SKM-1 treated with dmso at 0.1 percent for 144 hours (cell line): ENCODE results near the gene KRTAP19-3.
"Not testable (repeated sequence)": the region's sequence is repeated elsewhere in the genome, so short reads cannot be mapped to it uniquely, and the experiment has no call there.

Experiments used
- DNase-seq: peaks from one replicate; lab custom pipeline; 2025; ENCODE audit not compliant: unreplicated experiment; lab: John Stamatoyannopoulos, UW

KRTAP19-3 gene

GRCh38 chr21:30491963-30492428 is at the start of gene KRTAP19-3:
TSS of gene KRTAP19-3 (minus strand) at chr21:30492013. CDS start at chr21:30491957, 56 bp downstream.
- DNase-seq = no peak

DNA sequence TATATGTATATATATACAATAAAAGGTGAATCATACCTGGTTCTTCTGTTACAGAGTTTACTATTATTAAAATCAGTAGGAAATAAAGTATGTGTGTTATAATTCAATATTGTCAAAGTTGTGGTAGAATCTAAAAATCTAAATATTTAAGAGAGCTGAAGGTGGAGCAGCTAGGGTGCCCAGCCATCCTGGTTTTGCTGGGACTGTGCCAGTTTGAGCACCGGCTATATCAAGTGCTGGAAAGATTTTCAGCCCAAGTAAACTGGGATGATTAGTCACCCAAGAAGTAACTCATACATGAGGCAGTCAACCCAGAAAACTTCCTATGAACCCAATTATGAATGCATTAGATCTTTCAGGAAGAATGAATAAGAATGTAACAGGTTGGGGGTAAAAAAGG is 27.1 kb upstream of the KRTAP19-3 start:
- no peak for DNase-seq

DNA sequence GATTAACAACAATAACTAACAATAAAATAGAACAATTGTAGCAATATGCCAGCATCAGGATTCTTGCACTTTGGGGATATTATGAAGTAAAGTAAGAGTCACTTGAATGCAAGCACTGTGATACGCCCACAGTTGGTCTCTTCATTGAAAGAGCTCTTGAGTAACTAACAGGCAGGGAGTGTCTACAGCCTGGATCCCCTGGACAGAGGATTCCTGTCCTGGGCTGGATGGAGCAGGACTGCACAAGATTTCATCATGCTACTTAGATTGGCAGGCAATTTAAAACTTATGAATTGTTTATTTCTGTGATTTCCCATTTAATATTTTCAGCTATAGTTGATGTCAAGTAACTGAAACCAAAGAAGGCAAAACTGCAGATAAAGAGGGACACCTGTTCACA is 23.9 kb upstream of the KRTAP19-3 start:
- no peak for DNase-seq

GRCh38 chr21:30505621-30506205 is 13.9 kb upstream of the KRTAP19-3 start:
- DNase-seq = not testable (repeated sequence)

DNA sequence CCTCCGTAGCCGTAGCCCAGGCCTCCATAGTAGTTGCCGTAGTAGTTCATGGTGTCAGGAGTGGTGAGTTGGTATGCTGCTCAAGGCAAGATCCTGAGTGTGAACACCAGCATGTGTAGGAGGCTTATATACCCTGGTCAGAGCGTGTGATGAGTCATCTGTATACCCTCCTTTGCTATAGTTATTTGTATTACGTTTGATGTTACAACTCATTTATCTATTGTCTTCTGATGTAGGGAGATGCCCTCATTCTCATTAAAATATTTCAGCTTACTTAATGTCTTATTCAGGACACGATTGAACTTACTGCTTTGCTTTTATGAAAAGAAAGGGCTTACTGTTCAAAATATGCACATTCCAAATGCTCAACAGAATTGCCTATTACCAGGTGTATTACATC is 10.2 kb upstream of the KRTAP19-3 start, which contains the start of gene KRTAP19-5:
TSS of gene KRTAP19-5 (minus strand) at position 101 of the 400 bp plus-strand sequence. CDS start at position 50, 51 bp downstream.
- DNase-seq = no peak

- no peak for DNase-seq
Measured at GRCh38 chr21:30497065-30497464, 5.3 kb upstream of the KRTAP19-3 start, which contains the start of gene KRTAP19-4. TSS of gene KRTAP19-4 (minus strand) at chr21:30497165. CDS start at chr21:30497110, 55 bp downstream.

DNA sequence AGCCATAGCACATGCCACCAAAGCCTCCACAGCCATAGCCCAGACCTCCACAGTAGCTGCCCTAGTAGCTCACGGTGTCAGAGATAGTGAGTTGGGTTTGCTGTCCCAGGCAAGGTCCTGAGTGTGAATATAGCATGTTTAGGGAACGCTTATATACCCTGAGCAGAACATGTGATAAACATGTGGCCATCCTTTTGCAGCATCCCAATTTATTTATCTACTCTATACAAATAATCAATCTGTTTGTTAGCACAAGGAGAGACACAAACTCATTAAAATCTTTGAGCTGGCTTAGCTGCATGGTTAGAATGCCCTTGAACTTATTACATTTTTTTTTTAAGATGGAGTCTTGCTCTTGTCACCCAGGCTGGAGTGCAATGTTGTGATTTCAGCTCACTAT is 4.5 kb downstream of the KRTAP19-3 start, which contains the start of gene KRTAP19-2:
TSS of gene KRTAP19-2 (minus strand) at position 101 of the 400 bp plus-strand sequence. CDS start at position 13, 88 bp downstream.
- DNase-seq = no peak

- DNase-seq = no peak
Measured at GRCh38 chr21:30486180-30486579, 5.6 kb downstream of the KRTAP19-3 start.

DNA sequence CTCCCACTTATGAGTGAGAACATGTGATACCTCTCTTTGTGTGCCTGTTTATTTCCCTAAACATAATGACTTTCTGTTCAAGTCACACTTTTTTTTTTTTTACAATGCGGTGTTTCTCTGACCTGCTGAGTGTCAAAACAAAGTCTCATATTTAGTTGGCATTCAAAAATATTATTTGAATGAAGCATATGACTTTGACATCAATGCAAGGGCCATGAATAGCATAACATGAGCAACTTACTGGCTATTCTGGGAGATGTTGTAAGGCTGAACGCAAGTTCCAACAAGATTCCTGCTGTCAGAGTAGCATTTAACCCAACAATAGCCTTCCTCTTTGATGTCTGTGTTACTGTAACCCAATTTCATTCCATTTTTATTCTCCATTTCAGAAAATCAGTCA is 9.7 kb downstream of the KRTAP19-3 start:
- no peak for DNase-seq

- DNase-seq = no peak
Measured at GRCh38 chr21:30480145-30480544, 11.7 kb downstream of the KRTAP19-3 start, which contains the start of gene KRTAP19-1. TSS of gene KRTAP19-1 (minus strand) at chr21:30480367. CDS start at chr21:30480317, 50 bp downstream.

- no peak for DNase-seq
Measured at GRCh38 chr21:30479259-30479658, 12.6 kb downstream of the KRTAP19-3 start.

DNA sequence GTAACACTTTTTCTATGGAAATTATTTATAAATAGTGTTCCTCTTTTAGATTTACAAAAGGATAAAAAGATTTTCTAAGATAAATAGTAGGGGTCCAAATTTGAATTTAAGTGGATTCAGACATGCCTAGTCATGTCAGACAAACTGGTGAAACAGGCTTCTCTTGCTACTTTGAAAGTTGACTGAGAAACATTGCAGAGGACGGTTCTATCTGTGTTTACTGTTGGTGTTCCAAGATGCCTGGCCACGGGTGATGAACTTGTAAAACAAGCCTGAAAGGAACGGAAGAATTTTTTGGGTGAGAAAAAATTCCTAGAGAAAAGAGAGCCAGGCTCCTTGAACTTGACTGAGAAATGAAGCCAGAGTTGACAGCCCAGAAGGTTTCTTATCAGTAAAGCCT is 13.8 kb downstream of the KRTAP19-3 start:
- no peak for DNase-seq

DNA sequence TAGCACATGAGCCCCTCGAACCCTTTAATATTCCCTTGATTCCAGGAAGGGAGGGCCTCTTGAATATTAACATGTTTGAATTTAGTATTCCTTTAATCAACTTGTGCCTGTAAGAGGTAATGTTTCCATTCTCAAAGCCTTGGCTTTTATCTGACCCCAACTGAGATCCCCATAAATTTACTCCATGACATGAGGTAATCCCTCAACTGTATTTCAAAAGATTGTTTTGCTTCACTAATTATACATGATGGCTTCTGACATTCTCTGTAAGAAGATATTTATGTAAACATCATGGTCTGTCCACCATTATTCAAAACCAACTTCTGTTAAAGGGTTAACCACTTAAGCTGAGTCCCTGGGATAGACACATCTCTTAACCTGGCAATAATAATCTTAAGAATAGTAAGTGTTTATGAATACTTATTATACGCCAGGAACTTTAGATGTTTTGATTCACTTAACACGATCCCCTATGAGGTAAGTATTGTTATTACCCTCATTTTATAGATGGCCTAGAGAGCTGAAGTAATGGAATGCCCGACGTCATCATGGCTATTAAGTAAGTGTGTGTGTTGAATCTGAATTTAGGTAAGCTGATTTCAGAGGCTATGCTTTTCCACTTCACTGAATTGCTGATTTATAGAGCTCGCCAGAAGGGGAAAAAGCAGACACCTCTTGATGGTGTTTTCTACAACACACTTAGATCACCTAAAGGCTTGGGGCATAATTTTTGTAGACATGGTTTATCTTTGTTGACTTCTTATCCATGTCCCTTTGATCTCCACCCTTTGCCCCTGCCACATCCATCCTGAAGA is 22.7 kb downstream of the KRTAP19-3 start:
- no peak for DNase-seq

DNA sequence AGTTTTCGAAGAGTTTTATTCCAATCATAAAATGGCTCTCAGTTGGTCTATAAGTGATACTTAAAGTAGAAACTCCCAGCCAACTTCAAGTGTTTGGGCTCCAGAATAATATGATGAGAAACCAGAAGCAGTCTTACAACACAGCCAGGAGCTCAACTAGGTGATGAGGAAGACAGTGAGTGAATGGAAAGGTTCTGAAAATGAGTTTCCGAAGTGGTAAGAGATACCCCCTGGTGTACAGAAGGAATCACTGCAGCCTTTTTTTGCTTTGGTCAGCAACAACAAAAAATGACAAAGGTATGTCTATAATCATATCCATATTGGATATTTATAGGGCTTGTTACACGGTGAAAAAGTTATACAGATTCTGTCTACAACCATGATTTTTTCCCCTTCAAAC is 28.1 kb downstream of the KRTAP19-3 start:
- DNase-seq = peak; percentile 48

DNA sequence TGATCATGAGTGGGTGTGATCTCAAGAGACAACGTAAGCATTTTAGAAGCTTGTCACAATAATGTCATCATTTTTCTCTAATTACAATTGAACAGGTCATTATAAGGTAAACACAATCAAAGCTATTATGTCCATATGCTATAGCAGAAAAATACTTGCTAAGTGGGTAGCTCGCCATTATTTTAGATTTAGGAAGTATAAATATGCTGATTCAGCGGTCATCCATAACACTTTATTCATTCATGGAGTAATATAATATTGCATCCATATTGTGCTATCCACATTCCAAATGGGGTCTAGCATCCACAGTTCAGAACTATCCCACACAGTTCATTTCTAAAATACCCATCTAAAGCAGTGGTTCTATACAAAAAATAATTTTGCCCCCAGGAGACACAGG is 43.3 kb downstream of the KRTAP19-3 start:
- no peak for DNase-seq

DNA sequence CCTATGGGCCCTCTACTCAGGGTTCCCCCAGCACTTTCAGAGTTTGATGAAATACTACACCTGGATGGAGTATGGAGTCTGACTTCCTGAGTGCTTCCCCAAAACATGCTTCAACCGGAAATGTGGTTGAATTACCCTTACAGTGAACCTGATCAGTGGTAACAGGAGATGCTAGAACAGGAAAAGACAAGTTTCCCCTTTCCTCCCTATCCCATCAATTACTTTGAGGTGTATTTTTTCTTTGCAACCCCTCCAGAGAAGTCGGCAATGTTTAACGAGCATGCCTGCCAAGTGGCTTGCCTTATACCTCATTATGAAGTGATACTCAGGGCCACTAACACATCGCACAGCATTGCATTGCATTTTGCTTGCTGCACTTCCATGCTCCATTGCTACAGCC is 44.8 kb downstream of the KRTAP19-3 start:
- peak; percentile 9 for DNase-seq

GRCh38 chr21:30444204-30444603 is 47.6 kb downstream of the KRTAP19-3 start:
- no peak for DNase-seq

GRCh38 chr21:30443226-30443625 is 48.6 kb downstream of the KRTAP19-3 start:
- no peak for DNase-seq
